ENCODE results near the gene ARID5A. TPM values are rescaled to one million over a fixed set of nuclear protein-coding genes. Genes with fewer than 3 reads are reported as not detected.

Gene ARID5A
- total RNA-seq, 2 experiments from 2014 or later, result 326 to 342 TPM

GRCh38 chr2:96507957-96508520 lies 28.5 kb upstream of the ARID5A start:
- Mint-ChIP-seq H3K4me1 (ENCODE audit: low read depth) (peaks cover 18% of the 10 kb centered on the region), H3K9me3 (no peaks in the 10 kb centered on the region), H3K36me3 (ENCODE audit: low read depth) (no peaks in the 10 kb centered on the region), H3K27me3 (peaks cover 22% of the 10 kb centered on the region), H3K27ac (peak overlapping the region; percentile 44), H3K4me3 (peak overlapping the region; percentile 79)
- peak; percentile 99 for ATAC-seq (ENCODE audit: poor library complexity)
- Histone ChIP-seq H3K4me1 (ENCODE audit: insufficient read depth, low read length) (peaks cover 20% of the 10 kb centered on the region), H3K27ac (ENCODE audit: low read depth in 1 of 2, low read length in 2 of 2) (no peak overlapping the region), H3K4me3 (ENCODE audit: low read length) (peak overlapping the region; percentile 37), H3K27me3 (ENCODE audit: control insufficient read depth in 1 of 2, insufficient read depth in 2 of 2, low read length in 2 of 2) (peaks cover 5 to 11% of the 10 kb centered on the region in 2 experiments), H3K9me3 (ENCODE audit: control insufficient read depth in 1 of 2, insufficient read depth in 1 of 2, low read length in 2 of 2) (no peaks in the 10 kb centered on the region), H3K36me3 (ENCODE audit: insufficient read depth, low read length) (no peaks in the 10 kb centered on the region)
- TF ChIP-seq CTCF (IDR thresholded peaks at IDR 0.05), result peak; percentile 99
- ChIA-PET CTCF (interaction anchor here (0.6 to 1.7 kb wide), 9 partner anchors 19 to 495 kb away, joined by 3 to 11 read pairs (median 3); no protein-coding TSS in a partner anchor), POLR2A (interaction anchor here (1.1 to 2.8 kb wide), 2 partner anchors 29 to 101 kb away, joined by 5 to 19 read pairs; partner anchors contain the start of gene ARID5A)
- intact Hi-C loops (cut with DNase I, micrococcal nuclease), result loop anchor here (1.0 to 10.0 kb wide), 10 partner anchors 36 to 483 kb away; partner anchors contain the start of genes SNRNP200 (in 2 of the 2) and STARD7 (in 2 of the 2)
- peak; percentile 80 to 95 (median 88) for DNase-seq

GRCh38 chr2:96508521-96509113 lies 27.9 kb upstream of the ARID5A start:
- Histone ChIP-seq H3K27ac (ENCODE audit: low read depth in 1 of 2, low read length in 2 of 2) (no peak overlapping the region), H3K27me3 (ENCODE audit: control insufficient read depth in 1 of 2, insufficient read depth in 2 of 2, low read length in 2 of 2) (peaks cover 5 to 11% of the 10 kb centered on the region in 2 experiments), H3K4me1 (ENCODE audit: insufficient read depth, low read length) (peaks cover 20% of the 10 kb centered on the region), H3K9me3 (ENCODE audit: control insufficient read depth in 1 of 2, insufficient read depth in 1 of 2, low read length in 2 of 2) (no peaks in the 10 kb centered on the region), H3K4me3 (ENCODE audit: low read length) (peak overlapping the region; percentile 37), H3K36me3 (ENCODE audit: insufficient read depth, low read length) (no peaks in the 10 kb centered on the region)
- no peak for TF ChIP-seq CTCF (IDR thresholded peaks at IDR 0.05)
- CTCF ChIA-PET, result interaction anchor here (0.6 to 1.7 kb wide), 11 partner anchors 19 to 494 kb away, joined by 3 to 11 read pairs (median 4); no protein-coding TSS in a partner anchor
- no peak for DNase-seq
- Mint-ChIP-seq H3K27me3 (peaks cover 22% of the 10 kb centered on the region), H3K36me3 (ENCODE audit: low read depth) (no peaks in the 10 kb centered on the region), H3K4me1 (ENCODE audit: low read depth) (peaks cover 18% of the 10 kb centered on the region), H3K9me3 (no peaks in the 10 kb centered on the region), H3K27ac (no peak overlapping the region), H3K4me3 (no peak overlapping the region)
- no peak for ATAC-seq (ENCODE audit: poor library complexity)
- intact Hi-C loops (cut with DNase I, micrococcal nuclease), result loop anchor here (1.0 to 10.0 kb wide), 11 partner anchors 36 to 484 kb away; partner anchors contain the start of genes SNRNP200 (in 2 of the 2) and STARD7 (in 2 of the 2)
- POLR2A ChIA-PET, result interaction anchor here (0.8 to 2.8 kb wide), 3 partner anchors 28 to 103 kb away, joined by 4 to 19 read pairs (median 5); partner anchors contain the start of gene ARID5A

GRCh38 chr2:96509114-96509846 lies 27.3 kb upstream of the ARID5A start:
- H3K9me3 Mint-ChIP-seq, result no peaks in the 10 kb centered on the region
- no peak overlapping the region for H3K27ac Mint-ChIP-seq
- H3K9me3 ChIP-seq (ENCODE audit: control insufficient read depth in 1 of 2, insufficient read depth in 1 of 2, low read length in 2 of 2), result no peaks in the 10 kb centered on the region
- peaks cover 20% of the 10 kb centered on the region for H3K4me1 ChIP-seq (ENCODE audit: insufficient read depth, low read length)
- CTCF ChIA-PET, result interaction anchor here (0.9 to 1.4 kb wide), 7 partner anchors 18 to 102 kb away, joined by 3 to 9 read pairs (median 4); no protein-coding TSS in a partner anchor
- intact Hi-C loops (cut with DNase I, micrococcal nuclease), result loop anchor here (1.0 to 10.0 kb wide), 7 partner anchors 37 to 484 kb away; partner anchors contain the start of genes STARD7 (in 2 of the 2) and SNRNP200 (in 1 of the 2)
- H3K27ac ChIP-seq (ENCODE audit: low read depth in 1 of 2, low read length in 2 of 2), result no peak overlapping the region
- peak; percentile 64 for TF ChIP-seq CTCF (IDR thresholded peaks at IDR 0.05)
- H3K4me3 Mint-ChIP-seq, result peak overlapping the region; percentile 6
- POLR2A ChIA-PET, result interaction anchor here (0.8 to 2.8 kb wide), 3 partner anchors 28 to 104 kb away, joined by 4 to 19 read pairs (median 5); partner anchors contain the start of gene ARID5A
- ATAC-seq (ENCODE audit: poor library complexity), result no peak
- no peaks in the 10 kb centered on the region for H3K36me3 ChIP-seq (ENCODE audit: insufficient read depth, low read length)
- peak in 12 of 14 experiments; percentile 26 to 75 (median 42) for DNase-seq
- peaks cover 5 to 11% of the 10 kb centered on the region in 2 experiments for H3K27me3 ChIP-seq (ENCODE audit: control insufficient read depth in 1 of 2, insufficient read depth in 2 of 2, low read length in 2 of 2)
- peaks cover 22% of the 10 kb centered on the region for H3K27me3 Mint-ChIP-seq
- H3K4me1 Mint-ChIP-seq (ENCODE audit: low read depth), result peaks cover 18% of the 10 kb centered on the region
- no peak overlapping the region for H3K4me3 ChIP-seq (ENCODE audit: low read length)
- no peaks in the 10 kb centered on the region for H3K36me3 Mint-ChIP-seq (ENCODE audit: low read depth)

Data from CD4-positive, alpha-beta T cell (primary cell).